AG09309 (cell line): ENCODE measurements around the gene ELF3.

Experiments
- DNase-seq: peaks from one replicate; pipeline ENCODE4 v3.0.0-alpha.2; 2010; ENCODE audit warnings: low read depth
- H3K4me3 ChIP-seq: 2 replicates; pipeline ENCODE4 v1.5.1; 2011; ENCODE audit warnings: mild to moderate bottlenecking, low read depth, low read length, moderate library complexity; ENCODE audit not compliant: control insufficient read depth
- TF ChIP-seq, protein P1 (sequence below): IDR thresholded peaks from 2 replicates; pipeline ENCODE4 v1.5.1; 2011; ENCODE audit warnings: mild to moderate bottlenecking, low read depth, low read length, inconsistent platforms; ENCODE audit not compliant: insufficient read depth, control insufficient read depth; ENCODE audit errors: missing control alignments

Gene ELF3

GRCh38 chr1:202007304-202007703 is 3.1 kb upstream of the ELF3 start:
- TF ChIP-seq, protein P1, sequence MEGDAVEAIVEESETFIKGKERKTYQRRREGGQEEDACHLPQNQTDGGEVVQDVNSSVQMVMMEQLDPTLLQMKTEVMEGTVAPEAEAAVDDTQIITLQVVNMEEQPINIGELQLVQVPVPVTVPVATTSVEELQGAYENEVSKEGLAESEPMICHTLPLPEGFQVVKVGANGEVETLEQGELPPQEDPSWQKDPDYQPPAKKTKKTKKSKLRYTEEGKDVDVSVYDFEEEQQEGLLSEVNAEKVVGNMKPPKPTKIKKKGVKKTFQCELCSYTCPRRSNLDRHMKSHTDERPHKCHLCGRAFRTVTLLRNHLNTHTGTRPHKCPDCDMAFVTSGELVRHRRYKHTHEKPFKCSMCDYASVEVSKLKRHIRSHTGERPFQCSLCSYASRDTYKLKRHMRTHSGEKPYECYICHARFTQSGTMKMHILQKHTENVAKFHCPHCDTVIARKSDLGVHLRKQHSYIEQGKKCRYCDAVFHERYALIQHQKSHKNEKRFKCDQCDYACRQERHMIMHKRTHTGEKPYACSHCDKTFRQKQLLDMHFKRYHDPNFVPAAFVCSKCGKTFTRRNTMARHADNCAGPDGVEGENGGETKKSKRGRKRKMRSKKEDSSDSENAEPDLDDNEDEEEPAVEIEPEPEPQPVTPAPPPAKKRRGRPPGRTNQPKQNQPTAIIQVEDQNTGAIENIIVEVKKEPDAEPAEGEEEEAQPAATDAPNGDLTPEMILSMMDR: no peak
- no peak for DNase-seq
- H3K4me3 ChIP-seq: no peak overlapping the region

DNA sequence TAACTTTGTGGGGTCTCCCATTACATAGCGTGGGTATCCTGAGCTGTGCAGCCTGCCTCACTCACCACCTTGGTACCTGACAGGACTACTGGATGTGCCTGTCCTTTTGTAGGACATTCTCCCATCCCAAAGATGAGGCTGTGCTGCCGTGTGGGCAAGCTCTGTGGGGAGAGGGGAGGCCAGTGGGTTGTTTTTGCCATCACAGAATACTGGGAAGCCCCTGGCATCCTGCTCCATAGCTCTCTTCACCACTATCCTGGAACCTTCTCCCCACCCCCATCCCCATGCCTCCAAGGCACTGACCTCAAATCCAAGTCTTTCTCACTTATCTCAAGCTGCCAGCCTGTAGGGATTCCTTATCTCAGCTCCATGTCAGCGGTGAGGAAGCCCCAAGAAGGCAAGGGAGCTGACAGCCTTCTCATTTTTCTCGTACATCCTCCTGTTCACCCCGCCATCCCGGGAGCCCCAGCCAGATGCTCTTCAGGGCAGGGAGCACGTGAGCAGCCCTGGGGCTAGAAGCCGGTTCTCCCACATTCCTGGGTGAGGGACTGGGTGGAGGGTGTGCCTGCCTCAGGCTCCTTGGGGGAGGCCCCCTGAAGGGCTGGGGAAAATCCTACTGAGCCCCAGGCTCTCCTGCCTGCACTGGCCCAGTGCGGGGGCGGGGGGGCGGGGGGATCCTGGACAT is 2.4 kb upstream of the ELF3 start:
- H3K4me3 ChIP-seq: no peak overlapping the region
- TF ChIP-seq, protein P1: no peak
- no peak for DNase-seq

DNA sequence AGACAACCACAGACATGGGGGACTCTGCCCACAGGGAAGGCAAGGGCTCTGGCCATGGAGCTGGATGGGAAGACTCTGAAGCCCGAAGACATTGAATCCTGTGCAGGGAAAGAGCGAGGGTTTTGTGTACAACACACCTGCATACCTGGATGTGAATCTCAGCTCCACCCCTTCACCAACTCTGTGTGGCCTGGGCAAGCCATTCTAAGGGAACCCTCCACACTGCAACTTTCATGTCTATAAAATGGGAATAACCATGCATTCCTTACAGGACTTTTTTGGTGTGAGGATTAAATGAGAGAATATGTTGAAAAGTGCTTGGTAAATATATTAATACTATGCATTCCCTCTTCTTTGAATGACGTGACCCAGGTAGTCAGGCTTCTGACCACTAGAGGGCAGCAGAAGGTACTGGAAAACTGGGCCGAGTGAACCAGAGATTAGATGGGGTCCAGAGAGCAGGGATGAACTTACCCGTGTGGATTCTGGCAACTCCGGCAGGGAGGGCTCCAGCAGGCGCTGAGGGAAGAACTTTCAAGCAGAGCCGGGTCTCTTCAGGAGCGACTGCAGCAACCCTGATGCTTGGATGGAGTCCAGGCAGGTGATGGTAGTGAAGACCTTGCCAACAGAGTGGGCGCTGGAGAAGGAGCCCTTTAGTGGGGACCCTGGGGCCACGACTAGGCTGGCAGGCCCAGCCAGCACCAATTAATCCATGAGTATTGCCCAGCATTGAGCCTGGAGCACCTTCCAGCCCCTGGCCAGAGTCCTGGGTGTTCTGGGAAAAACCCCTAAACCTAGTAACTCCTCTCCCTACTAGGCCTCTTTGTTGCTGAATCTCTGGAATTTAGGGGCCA is 834 bp upstream of the ELF3 start:
- no peak overlapping the region for H3K4me3 ChIP-seq
- no peak for DNase-seq
- TF ChIP-seq, protein P1: peak; percentile 89

DNA sequence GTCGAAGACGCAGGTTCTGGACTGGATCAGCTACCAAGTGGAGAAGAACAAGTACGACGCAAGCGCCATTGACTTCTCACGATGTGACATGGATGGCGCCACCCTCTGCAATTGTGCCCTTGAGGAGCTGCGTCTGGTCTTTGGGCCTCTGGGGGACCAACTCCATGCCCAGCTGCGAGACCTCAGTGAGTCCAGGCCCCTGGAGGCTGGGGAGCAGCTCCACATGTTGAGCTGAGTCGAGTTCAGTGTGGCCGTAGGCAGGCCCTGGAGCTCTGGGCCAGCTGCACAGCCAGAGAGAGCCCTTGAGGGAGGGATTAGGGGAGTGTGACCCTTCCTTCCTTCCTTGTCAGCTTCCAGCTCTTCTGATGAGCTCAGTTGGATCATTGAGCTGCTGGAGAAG is 1.6 kb downstream of the ELF3 start:
- TF ChIP-seq, protein P1: no peak
- DNase-seq: no peak
- H3K4me3 ChIP-seq: no peak overlapping the region

GRCh38 chr1:202012544-202013478 is 2.4 kb downstream of the ELF3 start:
- H3K4me3 ChIP-seq: no peak overlapping the region
- DNase-seq: no peak
- TF ChIP-seq, protein P1: no peak

GRCh38 chr1:202013603-202014002 is 3.2 kb downstream of the ELF3 start:
- TF ChIP-seq, protein P1: no peak
- no peak overlapping the region for H3K4me3 ChIP-seq
- DNase-seq: no peak
